HCT116 (cell line): ENCODE data around the gene CHL1. TPM values are rescaled to one million over a fixed set of nuclear protein-coding genes. Genes with fewer than 3 reads are reported as not detected.

Experiments
- ATAC-seq: fragments of 200-7000 bp; cut with Tn5 transposase; 2 replicates; pipeline ENCODE4 v1.9.1; 2020; ENCODE audit warnings: mild to moderate bottlenecking, moderate library complexity
- BruUV-seq: library from RNA; stranded (reverse); fragments of 400-500 nt; replicated peaks from 2 replicates; lab custom pipeline; 2021; lab: Mats Ljungman, UMichigan
- CTCF ChIA-PET: fragments of 300-600 bp; sonication (Branson Sonifier 250); formaldehyde crosslinking; loops from one replicate; lab custom pipeline; 2021; ENCODE audit warnings: antibody characterized with exemption; lab: Charles Lee
- POLR2A ChIA-PET: fragments of 300-600, 350-600 bp; sonication (Branson Sonifier 250); formaldehyde crosslinking; loops from one replicate; lab custom pipeline; 2021; ENCODE audit warnings: antibody characterized with exemption; lab: Charles Lee
- RAD21 ChIA-PET, 2 experiments: fragments of 300-600 bp; sonication (Branson Sonifier 250); formaldehyde crosslinking; loops; one replicate each; lab custom pipeline; 2023; ENCODE audit warnings: low total read pairs in 2 of 2; ENCODE audit not compliant: uncharacterized antibody in 2 of 2, unreplicated experiment in 2 of 2, low non-redundant PET in 1 of 2; lab: Charles Lee
- DNase-seq: peaks from one replicate; pipeline ENCODE4 v3.0.0-alpha.2; 2010; ENCODE audit warnings: low read depth, low spot score
- H2AFZ ChIP-seq: fragments of 200-600 bp; shearing (Covaris generic), sonication (generic); 2 replicates; pipeline ENCODE4 v1.6.1; 2017; ENCODE audit warnings: low read depth, mixed run types, mixed read lengths, antibody characterized with exemption, low read length; ENCODE audit not compliant: poor library complexity, severe bottlenecking
- H3K27ac ChIP-seq: 2 replicates; pipeline ENCODE4 v1.5.1; 2012; ENCODE audit warnings: low read depth, low read length
- H3K27me3 ChIP-seq: fragments of 200-600 bp; sonication (generic); 2 replicates; pipeline ENCODE4 v1.6.1; 2016; ENCODE audit warnings: mixed run types, low read length, mixed read lengths; ENCODE audit not compliant: insufficient read depth
- H3K36me3 ChIP-seq, 2 experiments: fragments of 200-500 bp in 1 of 2; fragments of 200-600 bp in 1 of 2; sonication (Bioruptor generic) in 1 of 2; sonication (generic) in 1 of 2; 2 replicates each; pipeline versions ENCODE4 v1.5.1 to v1.6.1; 2014 to 2016; ENCODE audit warnings: low read length in 2 of 2, inconsistent platforms in 1 of 2, mixed read lengths in 1 of 2, mixed run types in 1 of 2; ENCODE audit not compliant: insufficient read depth in 2 of 2, control insufficient read depth in 1 of 2
- H3K4me1 ChIP-seq, 2 experiments: fragments of 200-600 bp in 1 of 2; sonication (generic) in 1 of 2; 2 replicates each; pipeline versions ENCODE4 v1.5.1 to v1.6.1; 2012 to 2017; ENCODE audit warnings: low read length in 2 of 2, inconsistent platforms in 1 of 2, mild to moderate bottlenecking in 1 of 2, mixed read lengths in 1 of 2, mixed run types in 1 of 2, moderate library complexity in 1 of 2; ENCODE audit not compliant: insufficient read depth in 2 of 2, control insufficient read depth in 1 of 2
- H3K4me2 ChIP-seq: fragments of 200-600 bp; sonication (generic); 2 replicates; pipeline ENCODE4 v1.6.1; 2017; ENCODE audit warnings: mixed run types, low read length, mixed read lengths
- H3K4me3 ChIP-seq, 2 experiments: fragments of 200-600 bp in 1 of 2; sonication (generic) in 1 of 2; replicated peaks in 1 of 2; 2 replicates each; pipeline ENCODE4 v1.5.1; 2011 to 2016; ENCODE audit warnings: low read length in 2 of 2, control low read depth in 1 of 2, low read depth in 1 of 2, mild to moderate bottlenecking in 1 of 2, mixed read lengths in 1 of 2, mixed run types in 1 of 2
- H3K79me2 ChIP-seq: fragments of 200-600 bp; sonication (generic); 2 replicates; pipeline ENCODE4 v1.6.1; 2017; ENCODE audit warnings: mild to moderate bottlenecking, mixed run types, low read length, moderate library complexity, mixed read lengths; ENCODE audit not compliant: insufficient read depth
- H3K9ac ChIP-seq: fragments of 200-600 bp; sonication (generic); 2 replicates; pipeline ENCODE4 v1.6.1; 2016; ENCODE audit warnings: low read length, mixed read lengths
- H3K9me2 ChIP-seq: fragments of 200-600 bp; sonication (generic), shearing (Covaris generic); 2 replicates; pipeline ENCODE4 v1.6.1; 2017; ENCODE audit warnings: mixed run types, mild to moderate bottlenecking, moderate library complexity; ENCODE audit not compliant: insufficient read depth
- H3K9me3 ChIP-seq, 2 experiments: fragments of 200-500 bp in 1 of 2; fragments of 200-600 bp in 1 of 2; sonication (Bioruptor generic) in 1 of 2; sonication (generic) in 1 of 2; 2 replicates each; pipeline ENCODE4 v1.6.1; 2014 to 2017; ENCODE audit warnings: low read length in 2 of 2, mixed read lengths in 2 of 2, inconsistent platforms in 1 of 2, low read depth in 1 of 2, mild to moderate bottlenecking in 1 of 2, mixed run types in 1 of 2, moderate library complexity in 1 of 2; ENCODE audit not compliant: control insufficient read depth in 1 of 2, insufficient read depth in 1 of 2
- H4K20me1 ChIP-seq: fragments of 200-600 bp; sonication (generic), shearing (Covaris generic); 2 replicates; pipeline ENCODE4 v1.6.1; 2017; ENCODE audit warnings: mixed run types, mild to moderate bottlenecking, moderate library complexity; ENCODE audit not compliant: insufficient read depth
- CEBPB ChIP-seq: IDR thresholded peaks from 2 replicates; pipeline ENCODE4 v1.6.1; 2012; ENCODE audit warnings: low read depth
- CTCF ChIP-seq, 3 experiments: fragments of 200-600 bp in 1 of 3; sonication (generic) in 1 of 3; IDR thresholded peaks in 2 of 3; conservative IDR thresholded peaks in 1 of 3; 2 replicates each; pipeline ENCODE4 v1.5.1; 2012 to 2017; ENCODE audit warnings: low read depth in 2 of 3, low read length in 2 of 3, antibody characterized with exemption in 1 of 3, borderline replicate concordance in 1 of 3, control low read depth in 1 of 3, mild to moderate bottlenecking in 1 of 3, mixed read lengths in 1 of 3, mixed run types in 1 of 3, moderate library complexity in 1 of 3; ENCODE audit not compliant: insufficient read depth in 1 of 3
- EGR1 ChIP-seq: IDR thresholded peaks from 2 replicates; pipeline ENCODE4 v1.6.1; 2012; ENCODE audit warnings: low read depth
- ELF1 ChIP-seq: IDR thresholded peaks from 2 replicates; pipeline ENCODE4 v1.6.1; 2012; ENCODE audit warnings: low read depth, borderline replicate concordance
- EZH2 ChIP-seq: fragments of 200-600 bp; sonication (generic); IDR thresholded peaks from 2 replicates; pipeline ENCODE4 v1.6.1; 2017; ENCODE audit warnings: antibody characterized with exemption, mixed run types
- EZH2phosphoT487 ChIP-seq: fragments of 200-600 bp; IDR thresholded peaks from 2 replicates; pipeline ENCODE4 v1.6.1; 2018; ENCODE audit warnings: antibody characterized with exemption, borderline replicate concordance
- FOSL1 ChIP-seq: IDR thresholded peaks from 2 replicates; pipeline ENCODE4 v1.6.1; 2012; ENCODE audit warnings: low read depth
- JUND ChIP-seq: IDR thresholded peaks from 2 replicates; pipeline ENCODE4 v1.6.1; 2012
- POLR2A ChIP-seq: IDR thresholded peaks from 2 replicates; pipeline ENCODE4 v1.7.0; 2011; ENCODE audit warnings: borderline replicate concordance; ENCODE audit not compliant: insufficient read depth, insufficient read length; ENCODE audit errors: extremely low read depth
- POLR2AphosphoS5 ChIP-seq: IDR thresholded peaks from 2 replicates; pipeline ENCODE4 v1.6.1; 2011; ENCODE audit warnings: mild to moderate bottlenecking, low read depth, low read length, moderate library complexity
- RAD21 ChIP-seq: IDR thresholded peaks from 2 replicates; pipeline ENCODE4 v1.6.1; 2012; ENCODE audit warnings: low read depth, mild to moderate bottlenecking
- SIN3A ChIP-seq: IDR thresholded peaks from 2 replicates; pipeline ENCODE4 v1.6.1; 2012; ENCODE audit warnings: low read depth
- SP1 ChIP-seq: IDR thresholded peaks from 2 replicates; pipeline ENCODE4 v1.6.1; 2012; ENCODE audit warnings: low read depth
- TCF7L2 ChIP-seq: IDR thresholded peaks from 2 replicates; pipeline ENCODE4 v1.7.0; 2011; ENCODE audit warnings: borderline replicate concordance, inconsistent platforms; ENCODE audit not compliant: insufficient read depth, insufficient read length; ENCODE audit errors: extremely low read depth
- YY1 ChIP-seq: IDR thresholded peaks from 2 replicates; pipeline ENCODE4 v1.6.1; 2011; ENCODE audit warnings: low read length, low read depth, moderate library complexity, mild to moderate bottlenecking; ENCODE audit not compliant: insufficient replicate concordance; ENCODE audit errors: extremely low read depth
- ZFX ChIP-seq: fragments of 450-650 bp; IDR thresholded peaks from 2 replicates; pipeline ENCODE4 v1.6.1; 2017
- ZNF274 ChIP-seq: fragments of 200-500 bp; sonication (Bioruptor generic); IDR thresholded peaks from 2 replicates; pipeline ENCODE4 v1.6.1; 2014; ENCODE audit warnings: mild to moderate bottlenecking, low read depth, low read length, inconsistent platforms
- intact Hi-C: fragments of 100-400 bp; cut with micrococcal nuclease; formaldehyde crosslinking; loops from 2 replicates; pipeline ENCODE4 v1.10.0; 2022
- total RNA-seq: library from RNA; stranded (reverse); gene quantifications from one replicate; pipeline ENCODE4 v1.2.1, GENCODE V29; 2021; ENCODE audit not compliant: unreplicated experiment
- TF ChIP-seq, protein P1 (sequence below): IDR thresholded peaks from 2 replicates; pipeline ENCODE4 v1.6.1; 2011; ENCODE audit warnings: mild to moderate bottlenecking, low read length, moderate library complexity; ENCODE audit not compliant: insufficient replicate concordance; ENCODE audit errors: extremely low read depth
- TF ChIP-seq, protein P2 (sequence below): IDR thresholded peaks from 2 replicates; pipeline ENCODE4 v1.6.1; 2012

CHL1 gene
- total RNA-seq, 1 experiment from 2014 or later, result not detected

- ATAC-seq, result no peak
- ChIA-PET CTCF (no interaction called here), RAD21 (no interaction called here), POLR2A (no interaction called here)
- H3K9me3 ChIP-seq, result peaks cover 6 to 7% of the 10 kb centered on the region in 2 experiments; a peak in 2 of 4 replicates
- H3K27me3 ChIP-seq, result no peaks in the 10 kb centered on the region
- H2AFZ ChIP-seq, result no peak overlapping the region
- no peak overlapping the region for H3K4me3 ChIP-seq
- H3K4me1 ChIP-seq, result no peaks in the 10 kb centered on the region
- H3K4me2 ChIP-seq, result no peak overlapping the region
- H3K27ac ChIP-seq, result no peak overlapping the region
- H3K79me2 ChIP-seq, result no peaks in the 10 kb centered on the region
- no peaks in the 10 kb centered on the region for H3K9me2 ChIP-seq
- no peak for DNase-seq
- no peak overlapping the region for H3K9ac ChIP-seq
- TF ChIP-seq SIN3A (no peak), YY1 (no peak), CTCF (IDR thresholded peaks at IDR 0.05 in 2 of 3, conservative IDR thresholded peaks at IDR 0.05 in 1 of 3; ENCODE audit: borderline replicate concordance in 1 of 3, insufficient read depth in 1 of 3, low read depth in 2 of 3, low read length in 2 of 3) (no peak), POLR2A (no peak), TCF7L2 (no peak), EZH2phosphoT487 (no peak), RAD21 (no peak), ZNF274 (no peak), CEBPB (no peak), JUND (no peak), ELF1 (no peak), SP1 (no peak), FOSL1 (no peak), EZH2 (no peak), ZFX (no peak), POLR2AphosphoS5 (no peak), EGR1 (no peak)
- TF ChIP-seq, protein P1, sequence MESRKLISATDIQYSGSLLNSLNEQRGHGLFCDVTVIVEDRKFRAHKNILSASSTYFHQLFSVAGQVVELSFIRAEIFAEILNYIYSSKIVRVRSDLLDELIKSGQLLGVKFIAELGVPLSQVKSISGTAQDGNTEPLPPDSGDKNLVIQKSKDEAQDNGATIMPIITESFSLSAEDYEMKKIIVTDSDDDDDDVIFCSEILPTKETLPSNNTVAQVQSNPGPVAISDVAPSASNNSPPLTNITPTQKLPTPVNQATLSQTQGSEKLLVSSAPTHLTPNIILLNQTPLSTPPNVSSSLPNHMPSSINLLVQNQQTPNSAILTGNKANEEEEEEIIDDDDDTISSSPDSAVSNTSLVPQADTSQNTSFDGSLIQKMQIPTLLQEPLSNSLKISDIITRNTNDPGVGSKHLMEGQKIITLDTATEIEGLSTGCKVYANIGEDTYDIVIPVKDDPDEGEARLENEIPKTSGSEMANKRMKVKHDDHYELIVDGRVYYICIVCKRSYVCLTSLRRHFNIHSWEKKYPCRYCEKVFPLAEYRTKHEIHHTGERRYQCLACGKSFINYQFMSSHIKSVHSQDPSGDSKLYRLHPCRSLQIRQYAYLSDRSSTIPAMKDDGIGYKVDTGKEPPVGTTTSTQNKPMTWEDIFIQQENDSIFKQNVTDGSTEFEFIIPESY, result no peak
- TF ChIP-seq, protein P2, sequence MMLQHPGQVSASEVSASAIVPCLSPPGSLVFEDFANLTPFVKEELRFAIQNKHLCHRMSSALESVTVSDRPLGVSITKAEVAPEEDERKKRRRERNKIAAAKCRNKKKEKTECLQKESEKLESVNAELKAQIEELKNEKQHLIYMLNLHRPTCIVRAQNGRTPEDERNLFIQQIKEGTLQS, result no peak
- intact Hi-C loops, result no loop called here
- H3K36me3 ChIP-seq, result no peaks in the 10 kb centered on the region
- no peaks in the 10 kb centered on the region for H4K20me1 ChIP-seq
- BruUV-seq, result no TSS peak
These were observed 81.9 kb downstream of the CHL1 start for GRCh38 chr3:278300-279064.
